Mesendoderm (in vitro differentiated cells): ENCODE data around the gene KDELR3.

Source experiments
- DNase-seq: peaks from one replicate; pipeline ENCODE4 v3.0.0; 2013
- H2AK5ac ChIP-seq: 2 replicates; pipeline ENCODE4 v1.6.1; 2013; ENCODE audit warnings: low read length, inconsistent platforms
- H2BK120ac ChIP-seq: 2 replicates; pipeline ENCODE4 v1.6.1; 2013; ENCODE audit warnings: low read depth, mild to moderate bottlenecking, low read length, moderate library complexity, mixed read lengths
- H2BK15ac ChIP-seq: replicated peaks from 2 replicates; pipeline ENCODE4 v1.6.1; 2013; ENCODE audit warnings: low read depth, mild to moderate bottlenecking, moderate library complexity
- H2BK5ac ChIP-seq: 2 replicates; pipeline ENCODE4 v1.6.1; 2013; ENCODE audit warnings: low read length, inconsistent platforms
- H3K18ac ChIP-seq: 2 replicates; pipeline ENCODE4 v1.6.1; 2013; ENCODE audit warnings: mild to moderate bottlenecking, low read length, mixed read lengths
- H3K23ac ChIP-seq: one replicate; pipeline ENCODE4 v1.6.1; 2013; ENCODE audit warnings: low read length
- H3K27ac ChIP-seq: 2 replicates; pipeline ENCODE4 v1.5.1; 2013; ENCODE audit warnings: low read depth, mild to moderate bottlenecking, inconsistent platforms, low read length, moderate library complexity
- H3K27me3 ChIP-seq: 2 replicates; pipeline ENCODE4 v1.6.1; 2013; ENCODE audit warnings: low read length, control low read depth, mild to moderate bottlenecking, inconsistent platforms; ENCODE audit not compliant: insufficient read depth, poor library complexity
- H3K36me3 ChIP-seq: 2 replicates; pipeline ENCODE4 v1.6.1; 2013; ENCODE audit warnings: low read length, inconsistent platforms; ENCODE audit not compliant: control insufficient read depth, insufficient read depth
- H3K4ac ChIP-seq: one replicate; pipeline ENCODE4 v1.6.1; 2013; ENCODE audit warnings: low read depth, mild to moderate bottlenecking, low read length, moderate library complexity
- H3K4me1 ChIP-seq: 2 replicates; pipeline ENCODE4 v1.6.1; 2013; ENCODE audit warnings: low read depth, low read length, inconsistent platforms; ENCODE audit not compliant: control insufficient read depth
- H3K4me2 ChIP-seq: 2 replicates; pipeline ENCODE4 v1.6.1; 2013; ENCODE audit warnings: low read length
- H3K4me3 ChIP-seq: 2 replicates; pipeline ENCODE4 v1.5.1; 2013; ENCODE audit warnings: mild to moderate bottlenecking, low read length
- H3K56ac ChIP-seq: one replicate; pipeline ENCODE4 v1.6.1; 2013; ENCODE audit warnings: low read length
- H3K79me1 ChIP-seq: 2 replicates; pipeline ENCODE4 v1.6.1; 2013; ENCODE audit warnings: low read length, inconsistent platforms
- H3K79me2 ChIP-seq: 2 replicates; pipeline ENCODE4 v1.6.1; 2013; ENCODE audit warnings: mild to moderate bottlenecking, low read length; ENCODE audit not compliant: control insufficient read depth, insufficient read depth
- H3K9ac ChIP-seq: 2 replicates; pipeline ENCODE4 v1.6.1; 2013; ENCODE audit warnings: low read length, inconsistent platforms
- H4K5ac ChIP-seq: one replicate; pipeline ENCODE4 v1.6.1; 2013; ENCODE audit warnings: low read length
- H4K8ac ChIP-seq: one replicate; pipeline ENCODE4 v1.6.1; 2013; ENCODE audit warnings: low read depth, mild to moderate bottlenecking, control low read depth, low read length, moderate library complexity
- WGBS: extraction: QIAGEN DNeasy Blood & Tissue Kit; methylation state at CpG from one replicate; pipeline ENCODE4 v1.1.7; 2013; ENCODE audit warnings: low lambda C conversion rate, missing lambda C conversion rate; ENCODE audit not compliant: insufficient coverage; ENCODE audit errors: extremely low coverage; 5-methylcytosine and 5-hydroxymethylcytosine counted together

KDELR3 gene

DNA sequence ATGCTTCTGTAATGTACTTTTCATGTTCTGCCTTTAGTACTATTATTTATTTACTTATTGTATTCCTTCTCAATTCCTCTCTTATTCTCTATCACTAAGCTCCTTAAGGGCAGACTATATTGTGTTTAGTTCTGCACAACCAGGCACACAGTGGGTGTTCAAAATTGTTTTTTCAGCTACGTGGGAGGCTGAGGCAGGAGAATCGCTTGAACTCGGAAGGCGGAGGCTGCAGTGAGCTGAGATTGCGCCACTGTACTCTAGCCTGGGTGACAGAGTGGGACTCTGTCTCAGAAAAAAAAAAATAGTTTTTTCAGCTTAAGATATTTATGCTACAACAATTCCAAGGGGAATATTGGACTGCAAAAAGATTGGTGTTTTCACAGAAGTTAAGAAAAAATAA is 55.6 kb downstream of the KDELR3 start:
- WGBS = no CpG with 5 or more reads among the region's 5 CpGs
- H3K27ac ChIP-seq = no peak overlapping the region

DNA sequence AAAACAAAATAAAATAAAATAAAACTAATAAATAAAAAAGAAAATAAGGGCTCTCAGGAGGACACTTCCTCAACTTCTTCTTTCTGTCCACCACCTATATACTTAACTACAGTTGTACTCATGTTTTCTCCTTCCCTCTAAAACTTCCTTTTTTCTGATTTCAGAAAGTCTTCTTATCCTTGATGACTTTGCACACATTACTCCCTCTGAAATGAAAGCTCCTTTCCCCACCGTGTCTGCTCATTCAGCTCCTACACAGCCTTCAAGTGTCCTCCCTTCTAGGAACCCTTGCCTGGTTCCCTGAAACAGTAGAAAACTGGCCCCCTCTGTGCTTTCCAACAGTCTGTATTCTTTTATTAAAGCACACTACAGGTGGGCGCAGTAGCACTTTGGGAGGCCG is 56.5 kb downstream of the KDELR3 start:
- Histone ChIP-seq H4K5ac (no peak overlapping the region), H2AK5ac (no peak overlapping the region), H3K9ac (no peak overlapping the region), H3K4me1 (no peaks in the 10 kb centered on the region), H3K36me3 (no peaks in the 10 kb centered on the region), H3K4me3 (no peak overlapping the region), H3K4ac (no peak overlapping the region), H3K79me1 (no peaks in the 10 kb centered on the region), H3K23ac (no peak overlapping the region), H2BK15ac (no peak overlapping the region), H3K18ac (no peak overlapping the region), H2BK120ac (no peak overlapping the region), H3K4me2 (no peak overlapping the region), H3K79me2 (no peaks in the 10 kb centered on the region), H4K8ac (no peak overlapping the region), H3K56ac (no peak overlapping the region), H3K27ac (no peak overlapping the region), H3K27me3 (no peaks in the 10 kb centered on the region), H2BK5ac (no peak overlapping the region)
- no peak for DNase-seq
- no CpG with 5 or more reads among the region's 3 CpGs for WGBS

More for the DNA sequence above, 55.6 kb downstream of the KDELR3 start:
- no peak overlapping the region for H3K18ac ChIP-seq
- H3K79me1 ChIP-seq = no peaks in the 10 kb centered on the region
- no peak overlapping the region for H4K5ac ChIP-seq
- H3K4me1 ChIP-seq = no peaks in the 10 kb centered on the region
- H3K4ac ChIP-seq = no peak overlapping the region
- no peak overlapping the region for H4K8ac ChIP-seq
- H3K56ac ChIP-seq = no peak overlapping the region
- no peaks in the 10 kb centered on the region for H3K27me3 ChIP-seq
- no peaks in the 10 kb centered on the region for H3K79me2 ChIP-seq
- no peak for DNase-seq
- H3K4me2 ChIP-seq = no peak overlapping the region
- H2BK15ac ChIP-seq = no peak overlapping the region
- no peaks in the 10 kb centered on the region for H3K36me3 ChIP-seq
- H3K23ac ChIP-seq = no peak overlapping the region
- H3K9ac ChIP-seq = no peak overlapping the region
- no peak overlapping the region for H2BK120ac ChIP-seq
- no peak overlapping the region for H2BK5ac ChIP-seq
- H3K4me3 ChIP-seq = no peak overlapping the region
- H2AK5ac ChIP-seq = no peak overlapping the region

DNA sequence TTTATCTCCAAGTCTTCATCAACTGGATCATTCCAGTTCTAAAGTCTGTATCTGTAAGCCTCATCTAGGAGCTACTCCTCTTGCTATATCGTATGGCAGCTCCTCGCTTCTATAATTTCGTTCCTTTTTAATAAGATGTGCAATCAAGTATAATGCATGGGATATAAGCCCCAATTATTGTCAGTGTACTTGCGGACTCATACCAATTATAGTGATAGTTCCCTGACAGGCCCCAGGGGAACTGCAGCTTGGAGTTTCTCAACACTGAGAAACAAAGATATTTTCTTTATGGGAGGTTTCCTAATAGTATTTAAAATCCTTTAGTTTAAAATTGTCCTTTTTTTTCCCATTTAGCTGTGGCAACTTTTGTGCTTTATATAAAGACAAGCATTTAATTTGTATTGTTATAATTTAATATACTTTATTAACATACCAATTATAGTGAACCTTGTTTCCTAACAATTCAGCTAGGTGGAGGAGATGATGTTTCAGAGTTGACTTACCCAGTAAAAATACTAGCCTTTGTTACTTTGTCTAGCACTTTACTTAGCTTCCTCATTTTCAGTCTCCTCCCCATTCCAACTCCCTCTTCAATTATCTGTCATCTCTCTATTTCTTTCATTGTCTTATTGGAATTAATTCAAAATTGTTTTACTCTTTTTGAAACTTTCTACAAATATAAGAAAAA is 63.5 kb downstream of the KDELR3 start:
- H3K79me1 ChIP-seq = no peaks in the 10 kb centered on the region
- no peak overlapping the region for H3K4ac ChIP-seq
- H3K36me3 ChIP-seq = no peaks in the 10 kb centered on the region
- no peak overlapping the region for H3K9ac ChIP-seq
- H2BK120ac ChIP-seq = no peak overlapping the region
- no peak overlapping the region for H3K18ac ChIP-seq
- no CpG with 5 or more reads among the region's 4 CpGs for WGBS
- no peak overlapping the region for H2BK15ac ChIP-seq
- no peak overlapping the region for H3K4me3 ChIP-seq
- H4K8ac ChIP-seq = no peak overlapping the region
- H3K56ac ChIP-seq = no peak overlapping the region
- H3K27ac ChIP-seq = no peak overlapping the region
- H4K5ac ChIP-seq = no peak overlapping the region
- H2BK5ac ChIP-seq = no peak overlapping the region
- no peaks in the 10 kb centered on the region for H3K4me1 ChIP-seq
- H3K4me2 ChIP-seq = no peak overlapping the region
- H3K23ac ChIP-seq = no peak overlapping the region
- H3K27me3 ChIP-seq = no peaks in the 10 kb centered on the region
- no peak for DNase-seq
- no peak overlapping the region for H2AK5ac ChIP-seq
- no peaks in the 10 kb centered on the region for H3K79me2 ChIP-seq
